ENCODE results near the gene FLRT1.

FLRT1 gene

GRCh38 chr11:64026575-64027205 lies 9.0 kb upstream of the FLRT1 start:
- Histone ChIP-seq H3K27ac (ENCODE audit: low read length) (no peak overlapping the region), H3K4me2 (ENCODE audit: low read depth, low read length) (no peak overlapping the region), H3K4me1 (ENCODE audit: low read length) (no peaks in the 10 kb centered on the region), H3K9ac (ENCODE audit: low read length) (no peak overlapping the region), H3K4me3 (ENCODE audit: low read length) (no peak overlapping the region), H3K9me2 (replicated peaks; ENCODE audit: insufficient read depth, low read length) (no peaks in the 10 kb centered on the region), H2AFZ (ENCODE audit: low read length) (no peak overlapping the region), H3F3A (ENCODE audit: insufficient read depth, low read length) (no peaks in the 10 kb centered on the region), H3K27me3 (replicated peaks; ENCODE audit: insufficient read depth, low read length) (no peaks in the 10 kb centered on the region; the same call in 1 of the 2 replicates), H3K9me3 (replicated peaks; ENCODE audit: insufficient read depth, low read length) (no peaks in the 10 kb centered on the region), H4K20me1 (ENCODE audit: insufficient read depth, low read length) (no peaks in the 10 kb centered on the region), H3K36me3 (replicated peaks; ENCODE audit: insufficient read depth, low read length) (no peaks in the 10 kb centered on the region), H3K79me2 (ENCODE audit: low read length) (no peaks in the 10 kb centered on the region)
- no peak for DNase-seq
- TF ChIP-seq CTCF (IDR thresholded peaks at IDR 0.05; ENCODE audit: low read length) (no peak), EZH2phosphoT487 (IDR thresholded peaks at IDR 0.05; ENCODE audit: low read length) (no peak), EZH2 (optimal IDR thresholded peaks at IDR 0.05; ENCODE audit: low read depth, low read length) (no peak)

GRCh38 chr11:64027651-64028397 lies 7.9 kb upstream of the FLRT1 start:
- no peaks in the 10 kb centered on the region for H3K9me3 ChIP-seq (replicated peaks; ENCODE audit: insufficient read depth, low read length)
- H4K20me1 ChIP-seq (ENCODE audit: insufficient read depth, low read length) = no peaks in the 10 kb centered on the region
- H3F3A ChIP-seq (ENCODE audit: insufficient read depth, low read length) = no peaks in the 10 kb centered on the region
- H3K27ac ChIP-seq (ENCODE audit: low read length) = no peak overlapping the region
- no peaks in the 10 kb centered on the region; the same call in 1 of the 2 replicates for H3K27me3 ChIP-seq (replicated peaks; ENCODE audit: insufficient read depth, low read length)
- no peak overlapping the region for H2AFZ ChIP-seq (ENCODE audit: low read length)
- H3K4me2 ChIP-seq (ENCODE audit: low read depth, low read length) = no peak overlapping the region
- no peaks in the 10 kb centered on the region for H3K4me1 ChIP-seq (ENCODE audit: low read length)
- no peaks in the 10 kb centered on the region for H3K9me2 ChIP-seq (replicated peaks; ENCODE audit: insufficient read depth, low read length)
- H3K4me3 ChIP-seq (ENCODE audit: low read length) = no peak overlapping the region
- no peaks in the 10 kb centered on the region for H3K79me2 ChIP-seq (ENCODE audit: low read length)
- no peak for DNase-seq
- TF ChIP-seq EZH2 (optimal IDR thresholded peaks at IDR 0.05; ENCODE audit: low read depth, low read length) (no peak), CTCF (IDR thresholded peaks at IDR 0.05; ENCODE audit: low read length) (no peak), EZH2phosphoT487 (IDR thresholded peaks at IDR 0.05; ENCODE audit: low read length) (no peak)
- no peaks in the 10 kb centered on the region for H3K36me3 ChIP-seq (replicated peaks; ENCODE audit: insufficient read depth, low read length)
- H3K9ac ChIP-seq (ENCODE audit: low read length) = no peak overlapping the region

- H3K4me1 ChIP-seq (ENCODE audit: low read length) = no peaks in the 10 kb centered on the region
- no peak for DNase-seq
- H2AFZ ChIP-seq (ENCODE audit: low read length) = no peak overlapping the region
- H4K20me1 ChIP-seq (ENCODE audit: insufficient read depth, low read length) = no peaks in the 10 kb centered on the region
- no peak overlapping the region for H3K4me2 ChIP-seq (ENCODE audit: low read depth, low read length)
- H3K9ac ChIP-seq (ENCODE audit: low read length) = no peak overlapping the region
- H3K4me3 ChIP-seq (ENCODE audit: low read length) = no peak overlapping the region
- H3K79me2 ChIP-seq (ENCODE audit: low read length) = no peaks in the 10 kb centered on the region
- no peak for TF ChIP-seq CTCF (IDR thresholded peaks at IDR 0.05; ENCODE audit: low read length)
- TF ChIP-seq EZH2phosphoT487 (IDR thresholded peaks at IDR 0.05; ENCODE audit: low read length) = no peak
- TF ChIP-seq EZH2 (optimal IDR thresholded peaks at IDR 0.05; ENCODE audit: low read depth, low read length) = no peak
- H3K27me3 ChIP-seq (replicated peaks; ENCODE audit: insufficient read depth, low read length) = no peaks in the 10 kb centered on the region; the same call in 1 of the 2 replicates
- no peak overlapping the region for H3K27ac ChIP-seq (ENCODE audit: low read length)
- H3F3A ChIP-seq (ENCODE audit: insufficient read depth, low read length) = no peaks in the 10 kb centered on the region
- no peaks in the 10 kb centered on the region for H3K36me3 ChIP-seq (replicated peaks; ENCODE audit: insufficient read depth, low read length)
- H3K9me2 ChIP-seq (replicated peaks; ENCODE audit: insufficient read depth, low read length) = no peaks in the 10 kb centered on the region
- no peaks in the 10 kb centered on the region for H3K9me3 ChIP-seq (replicated peaks; ENCODE audit: insufficient read depth, low read length)
Measured at GRCh38 chr11:64028398-64029115, 7.2 kb upstream of the FLRT1 start.
